Measurements from ENCODE around the gene CHPF. TPM values are rescaled to one million over a fixed set of nuclear protein-coding genes. Genes with fewer than 3 reads are reported as not detected.

CHPF gene
- total RNA-seq, 1 donor from 2014 or later: 47.5 TPM

DNA sequence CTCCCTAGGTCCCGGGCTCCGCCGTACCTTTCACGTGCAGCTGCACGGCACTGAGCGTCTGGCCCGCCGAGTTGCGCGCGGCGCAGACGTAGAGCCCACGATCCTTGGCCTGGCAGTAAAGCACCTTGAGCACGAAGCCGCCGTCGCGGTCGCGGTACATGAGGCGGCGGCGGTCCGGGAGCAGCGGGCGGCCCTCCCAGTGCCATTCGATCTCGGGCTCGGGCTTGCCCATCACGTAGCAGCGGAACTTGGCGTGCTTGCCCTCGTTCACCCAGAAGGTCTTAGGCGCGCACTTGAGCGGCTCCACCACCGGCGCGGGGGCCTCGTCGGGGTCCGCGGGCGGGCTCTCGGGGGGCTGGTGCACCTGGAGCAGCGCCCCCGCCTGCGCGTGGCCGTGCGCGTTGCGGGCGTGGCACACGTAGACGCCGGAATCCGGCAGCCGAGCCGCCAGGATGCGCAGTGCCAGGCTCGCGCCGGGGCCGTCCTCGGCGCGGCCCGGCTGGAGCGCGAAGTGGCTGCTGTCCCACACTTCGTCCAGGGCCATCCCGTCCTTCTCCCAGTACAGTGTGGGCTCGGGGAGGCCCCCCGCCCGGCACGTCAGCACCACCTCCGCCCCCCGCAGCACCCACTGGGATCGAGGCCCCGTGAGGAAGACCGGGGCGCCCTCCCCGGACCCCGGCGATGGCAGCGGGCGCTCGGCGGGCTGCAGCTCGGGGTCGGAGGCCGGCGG, 26.8 kb upstream of the CHPF start:
- Mint-ChIP-seq H3K27ac (peak overlapping the region; percentile 57), H3K9me3 (no peaks in the 10 kb centered on the region), H3K27me3 (no peaks in the 10 kb centered on the region), H3K36me3 (peaks cover 14% of the 10 kb centered on the region), H3K4me3 (peak overlapping the region; percentile 79), H3K4me1 (ENCODE audit: unreplicated experiment) (peaks cover 17% of the 10 kb centered on the region)
- no peak for DNase-seq (ENCODE audit: extremely low spot score, unreplicated experiment)
- TF ChIP-seq, protein P1, sequence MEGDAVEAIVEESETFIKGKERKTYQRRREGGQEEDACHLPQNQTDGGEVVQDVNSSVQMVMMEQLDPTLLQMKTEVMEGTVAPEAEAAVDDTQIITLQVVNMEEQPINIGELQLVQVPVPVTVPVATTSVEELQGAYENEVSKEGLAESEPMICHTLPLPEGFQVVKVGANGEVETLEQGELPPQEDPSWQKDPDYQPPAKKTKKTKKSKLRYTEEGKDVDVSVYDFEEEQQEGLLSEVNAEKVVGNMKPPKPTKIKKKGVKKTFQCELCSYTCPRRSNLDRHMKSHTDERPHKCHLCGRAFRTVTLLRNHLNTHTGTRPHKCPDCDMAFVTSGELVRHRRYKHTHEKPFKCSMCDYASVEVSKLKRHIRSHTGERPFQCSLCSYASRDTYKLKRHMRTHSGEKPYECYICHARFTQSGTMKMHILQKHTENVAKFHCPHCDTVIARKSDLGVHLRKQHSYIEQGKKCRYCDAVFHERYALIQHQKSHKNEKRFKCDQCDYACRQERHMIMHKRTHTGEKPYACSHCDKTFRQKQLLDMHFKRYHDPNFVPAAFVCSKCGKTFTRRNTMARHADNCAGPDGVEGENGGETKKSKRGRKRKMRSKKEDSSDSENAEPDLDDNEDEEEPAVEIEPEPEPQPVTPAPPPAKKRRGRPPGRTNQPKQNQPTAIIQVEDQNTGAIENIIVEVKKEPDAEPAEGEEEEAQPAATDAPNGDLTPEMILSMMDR (conservative IDR thresholded peaks at IDR 0.05): no peak

- Mint-ChIP-seq H3K4me3 (peak overlapping the region; percentile 79), H3K4me1 (ENCODE audit: unreplicated experiment) (peaks cover 17% of the 10 kb centered on the region), H3K9me3 (no peaks in the 10 kb centered on the region), H3K27ac (peak overlapping the region; percentile 57), H3K27me3 (no peaks in the 10 kb centered on the region), H3K36me3 (peaks cover 14% of the 10 kb centered on the region)
- DNase-seq (ENCODE audit: extremely low spot score, unreplicated experiment): no peak
- TF ChIP-seq, protein P1 (conservative IDR thresholded peaks at IDR 0.05): no peak
Measured at GRCh38 chr2:219569635-219570034, 26.0 kb upstream of the CHPF start.

DNA sequence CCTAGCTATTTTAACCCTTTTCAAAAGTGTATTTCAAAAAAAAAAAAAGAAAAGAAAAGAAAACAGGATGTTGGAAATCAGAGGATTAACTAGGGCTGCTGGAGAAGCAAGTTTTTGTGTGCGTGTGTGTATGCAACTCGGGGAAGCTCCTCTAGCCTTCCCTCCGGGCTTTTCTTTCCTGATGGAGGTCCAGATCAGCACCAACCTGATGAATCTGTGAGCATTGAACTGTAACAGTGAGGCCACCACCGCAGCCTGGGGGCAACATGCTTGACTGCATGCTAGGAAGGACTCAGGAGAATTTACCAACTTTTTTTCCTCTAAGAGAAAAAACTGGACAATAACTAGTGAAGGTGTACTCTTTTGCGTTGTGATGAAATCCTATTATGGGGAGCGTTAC, 25.4 kb upstream of the CHPF start:
- DNase-seq (ENCODE audit: extremely low spot score, unreplicated experiment): no peak
- Mint-ChIP-seq H3K4me3 (peak overlapping the region; percentile 79), H3K4me1 (ENCODE audit: unreplicated experiment) (peaks cover 17% of the 10 kb centered on the region), H3K9me3 (no peaks in the 10 kb centered on the region), H3K27ac (peak overlapping the region; percentile 57), H3K27me3 (no peaks in the 10 kb centered on the region), H3K36me3 (peaks cover 20% of the 10 kb centered on the region)
- TF ChIP-seq, protein P1 (conservative IDR thresholded peaks at IDR 0.05): no peak

DNA sequence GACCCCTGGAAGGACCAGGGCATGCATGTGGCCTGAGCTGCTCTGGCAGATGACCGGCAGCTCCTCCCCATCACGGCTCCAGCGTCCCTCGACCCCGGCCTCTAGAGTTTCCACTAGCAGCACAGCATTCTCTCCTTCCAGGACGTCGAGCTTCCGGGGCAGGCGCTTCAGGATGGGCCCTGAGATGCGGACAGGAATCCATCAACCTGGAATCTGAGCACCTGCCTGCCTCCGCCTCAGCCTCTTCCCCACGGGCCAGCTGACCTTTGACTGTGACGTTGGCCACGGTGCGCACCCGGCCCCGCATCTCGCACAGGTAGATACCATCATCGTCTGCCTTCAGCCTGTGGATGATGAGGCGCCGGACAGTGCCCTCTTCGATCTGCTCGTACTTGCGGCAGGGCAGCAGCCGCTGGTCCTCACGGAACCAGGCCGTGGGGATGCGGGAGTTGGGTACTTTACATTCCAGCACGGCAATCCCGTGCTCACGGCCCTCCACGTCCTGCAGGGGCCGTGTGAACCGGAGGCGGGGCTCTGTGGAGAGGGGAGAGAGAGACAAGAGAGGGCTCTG, 24.3 kb upstream of the CHPF start:
- H3K9me3 Mint-ChIP-seq: no peaks in the 10 kb centered on the region
- H3K4me3 Mint-ChIP-seq: no peak overlapping the region
- H3K36me3 Mint-ChIP-seq: peaks cover 20% of the 10 kb centered on the region
- no peak overlapping the region for H3K27ac Mint-ChIP-seq
- no peaks in the 10 kb centered on the region for H3K27me3 Mint-ChIP-seq
- no peak for DNase-seq (ENCODE audit: extremely low spot score, unreplicated experiment)
- TF ChIP-seq, protein P1 (conservative IDR thresholded peaks at IDR 0.05): no peak
- H3K4me1 Mint-ChIP-seq (ENCODE audit: unreplicated experiment): peaks cover 17% of the 10 kb centered on the region

GRCh38 chr2:219567131-219567530, 23.5 kb upstream of the CHPF start:
- Mint-ChIP-seq H3K4me1 (ENCODE audit: unreplicated experiment) (peaks cover 16% of the 10 kb centered on the region), H3K27me3 (no peaks in the 10 kb centered on the region), H3K9me3 (no peaks in the 10 kb centered on the region), H3K27ac (no peak overlapping the region), H3K36me3 (peaks cover 20% of the 10 kb centered on the region), H3K4me3 (no peak overlapping the region)
- DNase-seq (ENCODE audit: extremely low spot score, unreplicated experiment): no peak
- TF ChIP-seq, protein P1 (conservative IDR thresholded peaks at IDR 0.05): no peak
